Epithelial cell of esophagus (primary cell): ENCODE results near the gene SSRP1.

Experiments used
- DNase-seq: peaks from one replicate; pipeline ENCODE4 v3.0.0; 2010; ENCODE audit warnings: low read depth
- H3K4me3 ChIP-seq: 2 replicates; pipeline ENCODE4 v1.5.1; 2011; ENCODE audit warnings: mild to moderate bottlenecking, low read length, control low read depth
- TF ChIP-seq, protein P1 (sequence below): IDR thresholded peaks from 2 replicates; pipeline ENCODE4 v1.5.1; 2011; ENCODE audit warnings: low read depth, mild to moderate bottlenecking, low read length, control low read depth, inconsistent platforms; ENCODE audit not compliant: insufficient read depth; ENCODE audit errors: missing control alignments

Gene SSRP1

DNA sequence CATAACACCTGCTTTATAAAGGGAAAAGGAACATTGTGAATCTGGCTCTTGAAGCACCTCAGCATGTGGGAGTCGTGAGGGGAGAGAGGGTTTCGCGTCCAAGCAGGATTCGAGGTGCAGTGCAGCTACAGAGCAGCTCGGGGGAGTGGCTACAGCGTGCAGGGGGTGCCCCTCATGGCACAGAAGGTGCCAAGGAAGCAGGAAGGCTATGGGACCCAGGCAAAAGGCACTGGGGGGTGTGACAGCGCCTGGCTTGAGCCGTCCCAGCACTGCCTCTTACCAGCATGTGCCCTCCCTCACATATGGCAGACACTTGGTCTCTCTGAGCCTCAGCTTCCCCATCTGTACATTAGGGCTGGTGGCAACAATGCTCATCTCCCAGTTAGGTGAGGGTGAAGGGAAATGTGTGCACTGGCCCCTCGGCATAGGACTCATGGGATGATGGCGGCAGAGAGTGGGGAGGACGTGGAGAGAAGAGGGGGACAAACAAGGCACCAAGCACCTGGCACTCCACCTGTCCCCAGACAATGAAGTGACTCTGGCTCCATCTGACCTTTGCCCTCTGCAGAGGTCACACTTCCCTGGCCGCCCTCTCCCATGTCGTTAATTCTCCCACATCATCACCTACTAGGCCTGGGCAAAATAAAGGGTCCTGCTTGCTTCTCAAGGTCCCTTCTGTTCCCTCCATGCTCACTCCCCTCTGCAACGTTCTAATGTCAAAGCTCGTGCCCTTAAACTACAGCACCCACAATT lies 21.3 kb downstream of the SSRP1 start:
- TF ChIP-seq, protein P1, sequence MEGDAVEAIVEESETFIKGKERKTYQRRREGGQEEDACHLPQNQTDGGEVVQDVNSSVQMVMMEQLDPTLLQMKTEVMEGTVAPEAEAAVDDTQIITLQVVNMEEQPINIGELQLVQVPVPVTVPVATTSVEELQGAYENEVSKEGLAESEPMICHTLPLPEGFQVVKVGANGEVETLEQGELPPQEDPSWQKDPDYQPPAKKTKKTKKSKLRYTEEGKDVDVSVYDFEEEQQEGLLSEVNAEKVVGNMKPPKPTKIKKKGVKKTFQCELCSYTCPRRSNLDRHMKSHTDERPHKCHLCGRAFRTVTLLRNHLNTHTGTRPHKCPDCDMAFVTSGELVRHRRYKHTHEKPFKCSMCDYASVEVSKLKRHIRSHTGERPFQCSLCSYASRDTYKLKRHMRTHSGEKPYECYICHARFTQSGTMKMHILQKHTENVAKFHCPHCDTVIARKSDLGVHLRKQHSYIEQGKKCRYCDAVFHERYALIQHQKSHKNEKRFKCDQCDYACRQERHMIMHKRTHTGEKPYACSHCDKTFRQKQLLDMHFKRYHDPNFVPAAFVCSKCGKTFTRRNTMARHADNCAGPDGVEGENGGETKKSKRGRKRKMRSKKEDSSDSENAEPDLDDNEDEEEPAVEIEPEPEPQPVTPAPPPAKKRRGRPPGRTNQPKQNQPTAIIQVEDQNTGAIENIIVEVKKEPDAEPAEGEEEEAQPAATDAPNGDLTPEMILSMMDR = no peak
- DNase-seq = no peak
- H3K4me3 ChIP-seq = no peak overlapping the region

GRCh38 chr11:57313788-57314135 lies 21.9 kb downstream of the SSRP1 start:
- DNase-seq = no peak
- TF ChIP-seq, protein P1 = no peak
- H3K4me3 ChIP-seq = no peak overlapping the region

- H3K4me3 ChIP-seq = no peak overlapping the region
- DNase-seq = no peak
- TF ChIP-seq, protein P1 = no peak
Observed at GRCh38 chr11:57313071-57313787, 22.5 kb downstream of the SSRP1 start.

DNA sequence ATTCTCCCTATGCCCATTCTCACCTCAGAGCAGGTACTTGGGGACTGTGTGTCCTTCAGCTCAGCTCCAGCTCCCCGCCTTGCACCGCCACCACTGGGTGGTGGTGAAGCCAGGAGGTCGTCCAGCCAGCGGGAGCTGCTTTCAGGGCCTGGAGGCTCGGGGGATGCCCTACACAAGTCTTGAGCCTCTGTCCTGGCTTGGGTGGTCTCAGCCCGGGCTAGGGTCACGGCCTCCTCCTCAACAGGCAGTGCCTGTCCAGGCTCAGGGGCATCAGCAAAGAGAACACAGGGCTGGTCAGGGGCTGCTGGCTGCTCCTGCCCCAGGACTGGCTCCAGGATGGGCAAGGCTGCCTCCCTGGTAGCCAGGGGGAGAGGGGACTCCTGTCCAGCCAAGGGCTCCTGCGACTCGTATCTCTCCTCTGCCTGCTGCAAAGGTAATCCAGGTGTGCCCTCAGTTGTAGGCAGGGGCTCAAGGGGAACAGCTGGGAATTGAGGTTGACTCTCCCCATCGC lies 23.1 kb downstream of the SSRP1 start:
- no peak overlapping the region for H3K4me3 ChIP-seq
- TF ChIP-seq, protein P1 = peak; percentile 12
- DNase-seq = no peak

DNA sequence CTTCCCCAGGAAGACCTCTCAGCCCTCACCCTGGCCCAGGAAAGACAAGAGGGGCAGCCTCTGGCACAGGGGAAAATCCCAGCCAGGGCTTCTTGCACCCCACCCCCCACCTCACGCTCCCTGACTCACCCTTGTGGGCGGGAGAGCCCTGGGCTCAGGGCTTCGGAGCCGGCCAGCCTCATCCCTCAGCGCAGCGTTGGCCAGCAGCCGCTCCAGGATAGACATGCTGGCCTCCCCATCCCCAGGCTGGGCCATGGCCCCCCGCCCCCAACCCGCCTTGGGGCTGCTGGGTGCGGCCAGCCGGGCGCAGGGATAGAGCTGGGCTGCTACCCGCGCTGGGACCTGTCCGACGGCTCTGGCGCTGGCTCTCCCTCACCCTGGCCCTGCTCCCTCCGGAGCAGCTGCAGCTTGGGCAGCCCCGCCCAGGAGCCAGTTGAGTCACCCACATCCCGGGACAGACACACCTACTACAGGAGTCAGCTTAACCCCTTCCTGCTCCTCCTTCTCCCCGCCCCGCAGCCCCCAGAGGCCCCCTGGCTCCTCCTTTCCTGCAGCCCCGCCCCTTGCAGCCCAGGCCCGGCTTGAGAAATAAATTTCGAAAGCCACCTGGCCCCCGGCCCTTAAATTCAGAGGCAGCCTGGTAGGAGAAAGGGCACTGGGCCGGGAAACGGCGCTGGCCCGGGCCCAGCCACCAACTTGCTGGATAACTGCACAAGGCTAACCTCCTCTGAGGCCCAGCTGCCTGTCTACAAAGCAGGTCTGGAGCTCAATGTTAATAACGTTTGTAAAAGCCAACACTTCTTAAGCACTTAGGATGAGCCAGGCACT lies 24.4 kb downstream of the SSRP1 start:
- peak; percentile 98 for DNase-seq
- H3K4me3 ChIP-seq = peak overlapping the region; percentile 84
- TF ChIP-seq, protein P1 = no peak

GRCh38 chr11:57310630-57311086 lies 25.0 kb downstream of the SSRP1 start:
- peak overlapping the region; percentile 84 for H3K4me3 ChIP-seq
- TF ChIP-seq, protein P1 = no peak
- peak; percentile 24 for DNase-seq
